ENCODE data around the gene CITED2. TPM values are rescaled to one million over a fixed set of nuclear protein-coding genes. Genes with fewer than 3 reads are reported as not detected.

CITED2 gene
- total and polyA plus RNA-seq, 2 experiments from 2014 or later, result 26.6 to 76.9 TPM

- Histone ChIP-seq H4K20me1 (replicated peaks; ENCODE audit: insufficient read depth) (no peaks in the 10 kb centered on the region), H3K4me3 (no peak overlapping the region), H3K79me2 (replicated peaks; ENCODE audit: insufficient read depth) (no peaks in the 10 kb centered on the region), H3K4me2 (no peak overlapping the region), H3K27me3 (ENCODE audit: insufficient read depth) (no peaks in the 10 kb centered on the region), H3K27ac (ENCODE audit: low read depth) (no peak overlapping the region), H2AFZ (no peak overlapping the region), H3K9me2 (ENCODE audit: insufficient read depth) (no peaks in the 10 kb centered on the region), H3K36me3 (ENCODE audit: insufficient read depth) (no peaks in the 10 kb centered on the region), H3F3A (replicated peaks; ENCODE audit: low read depth) (no peaks in the 10 kb centered on the region), H3K4me1 (ENCODE audit: insufficient read depth) (no peaks in the 10 kb centered on the region)
- H3K36me3 Mint-ChIP-seq (ENCODE audit: low read depth), result no peaks in the 10 kb centered on the region
- H3K9me3 Mint-ChIP-seq, result no peaks in the 10 kb centered on the region
- H3K27me3 Mint-ChIP-seq (ENCODE audit: insufficient read depth, low read depth, poor library complexity), result peaks cover 3% of the 10 kb centered on the region
- TF ChIP-seq CREB1 (CRISPR knock-in tag; IDR thresholded peaks at IDR 0.05; ENCODE audit: low read depth) (no peak), EZH2 (IDR thresholded peaks at IDR 0.05; ENCODE audit: low read depth, unreplicated experiment) (no peak), ZNF114 (CRISPR knock-in tag; IDR thresholded peaks at IDR 0.05) (no peak), NANOG (IDR thresholded peaks at IDR 0.05; ENCODE audit: borderline replicate concordance) (no peak), JUNB (IDR thresholded peaks at IDR 0.05; ENCODE audit: unreplicated experiment) (no peak), POLR2AphosphoS5 (IDR thresholded peaks at IDR 0.05; ENCODE audit: low read depth) (no peak), ZNF331 (CRISPR knock-in tag; IDR thresholded peaks at IDR 0.05; ENCODE audit: low read depth) (no peak), REST (IDR thresholded peaks at IDR 0.05; ENCODE audit: unreplicated experiment) (no peak), CTCF (conservative IDR thresholded peaks at IDR 0.05; ENCODE audit: low read depth in 2 of 2) (no peak), ZNF462 (CRISPR knock-in tag; IDR thresholded peaks at IDR 0.05) (no peak), EZH2phosphoT487 (IDR thresholded peaks at IDR 0.05; ENCODE audit: unreplicated experiment) (no peak), ETS1 (IDR thresholded peaks at IDR 0.05) (no peak), STAT1 (IDR thresholded peaks at IDR 0.05; ENCODE audit: unreplicated experiment) (no peak)
- ATAC-seq (no peak), DNase-seq (ENCODE audit: low spot score) (no peak)
- H3K27ac Mint-ChIP-seq, result no peak overlapping the region
- H3K4me3 Mint-ChIP-seq, result no peak overlapping the region
- H3K4me1 Mint-ChIP-seq, result no peaks in the 10 kb centered on the region
Measured at GRCh38 chr6:139356924-139357323, 17.5 kb downstream of the CITED2 start.
